Activated CD4-positive, alpha-beta memory T cell treated with anti-CD3 and anti-CD28 coated beads for 36 hours (primary cell): Measurements from ENCODE around the gene BCAS2. TPM values are rescaled to one million over a fixed set of nuclear protein-coding genes. Genes with fewer than 3 reads are reported as not detected.
A peak's percentile ranks its signal among the peaks of the same experiment; 100 is the strongest.

ENCODE experiments used
- CTCF ChIA-PET: fragments of 350-600 bp; sonication (Branson Sonifier 250); formaldehyde crosslinking; loops from one replicate; lab custom pipeline; 2021; ENCODE audit warnings: antibody characterized with exemption, inconsistent platforms; lab: Charles Lee
- POLR2A ChIA-PET: fragments of 350-600 bp; sonication (Branson Sonifier 250); formaldehyde crosslinking; loops from one replicate; lab custom pipeline; 2021; ENCODE audit warnings: antibody characterized with exemption; lab: Charles Lee
- DNase-seq: peaks from one replicate; pipeline ENCODE4 v3.0.0-alpha.2; 2020
- H3K27ac Mint-ChIP-seq: one replicate; pipeline ENCODE4 v1.8.0; 2021; ENCODE audit warnings: mixed read lengths
- H3K27me3 Mint-ChIP-seq: one replicate; pipeline ENCODE4 v1.8.0; 2021; ENCODE audit warnings: mixed read lengths
- H3K36me3 Mint-ChIP-seq: one replicate; pipeline ENCODE4 v1.8.0; 2021; ENCODE audit warnings: mixed read lengths
- H3K4me1 Mint-ChIP-seq: one replicate; pipeline ENCODE4 v1.8.0; 2021; ENCODE audit warnings: low read depth, mixed read lengths
- H3K4me3 Mint-ChIP-seq: one replicate; pipeline ENCODE4 v1.8.0; 2021; ENCODE audit warnings: mild to moderate bottlenecking, mixed read lengths
- H3K9me3 Mint-ChIP-seq: one replicate; pipeline ENCODE4 v1.8.0; 2021; ENCODE audit warnings: mixed read lengths
- intact Hi-C: fragments of 100-400 bp; cut with micrococcal nuclease; formaldehyde crosslinking; loops from one replicate; pipeline ENCODE4 v1.15.1; 2023
- total RNA-seq, 2 experiments: library from RNA; stranded (reverse); gene quantifications; one replicate each; pipeline ENCODE4 v1.2.3, GENCODE V29; 2021

BCAS2 gene
- total RNA-seq: 10 to 100 TPM; 48.5 to 49.0 TPM

- intact Hi-C loops: loop anchor here (1.0 to 10.0 kb wide), 10 partner anchors 70 to 769 kb away; partner anchors contain the start of genes CSDE1, DENND2C, NRAS and RSBN1
- CTCF ChIA-PET: interaction anchor here (0.8 to 2.8 kb wide), 5 partner anchors 21 to 235 kb away, joined by 3 to 10 read pairs (median 5); partner anchors contain the start of gene TRIM33
Observed at GRCh38 chr1:114581335-114582287, at the start of gene BCAS2. Gene BCAS2 (minus strand): TSS chr1:114581615. CDS start chr1:114581591, 24 bp downstream.

GRCh38 chr1:114627107-114627506 lies 45.7 kb upstream of the BCAS2 start:
- intact Hi-C loops: no loop called here
- Mint-ChIP-seq H3K36me3 (peaks cover 5% of the 10 kb centered on the region), H3K27ac (no peak overlapping the region), H3K9me3 (peaks cover 3% of the 10 kb centered on the region), H3K27me3 (peaks cover 12% of the 10 kb centered on the region), H3K4me3 (no peak overlapping the region), H3K4me1 (no peaks in the 10 kb centered on the region)
- DNase-seq: no peak
- ChIA-PET POLR2A (no interaction called here), CTCF (no interaction called here)

More at GRCh38 chr1:114581335-114582287, at the start of gene BCAS2:
- Mint-ChIP-seq H3K27me3 (no peaks in the 10 kb centered on the region), H3K9me3 (no peaks in the 10 kb centered on the region), H3K4me3 (peak within 1 kb of the TSS; percentile 85), H3K4me1 (peaks cover 29% of the 10 kb centered on the region), H3K36me3 (peaks cover 16% of the 10 kb centered on the region), H3K27ac (peak within 1 kb of the TSS; percentile 83)
- peak; percentile 98 for DNase-seq
- POLR2A ChIA-PET: interaction anchor here (0.8 to 1.4 kb wide), 3 partner anchors 14 to 235 kb away, joined by 3 to 8 read pairs (median 3); partner anchors contain the start of gene NRAS

GRCh38 chr1:114623364-114623763 lies 41.9 kb upstream of the BCAS2 start:
- no peaks in the 10 kb centered on the region for H3K9me3 Mint-ChIP-seq
- H3K27ac Mint-ChIP-seq: no peak overlapping the region
- intact Hi-C loops: no loop called here
- no peaks in the 10 kb centered on the region for H3K4me1 Mint-ChIP-seq
- H3K4me3 Mint-ChIP-seq: no peak overlapping the region
- CTCF ChIA-PET: no interaction called here
- peaks cover 6% of the 10 kb centered on the region for H3K27me3 Mint-ChIP-seq
- POLR2A ChIA-PET: no interaction called here
- DNase-seq: no peak
- no peaks in the 10 kb centered on the region for H3K36me3 Mint-ChIP-seq

- ChIA-PET POLR2A (interaction anchor here (0.5 kb wide), 1 partner anchor 614 kb away, joined by 6 read pairs; no protein-coding TSS in a partner anchor), CTCF (no interaction called here)
- H3K4me3 Mint-ChIP-seq: no peak overlapping the region
- no peak for DNase-seq
- no peaks in the 10 kb centered on the region for H3K9me3 Mint-ChIP-seq
- H3K27me3 Mint-ChIP-seq: peaks cover 2% of the 10 kb centered on the region
- no peak overlapping the region for H3K27ac Mint-ChIP-seq
- intact Hi-C loops: no loop called here
- no peaks in the 10 kb centered on the region for H3K4me1 Mint-ChIP-seq
- H3K36me3 Mint-ChIP-seq: no peaks in the 10 kb centered on the region
Observed at GRCh38 chr1:114620419-114620818, 39.0 kb upstream of the BCAS2 start.

- ChIA-PET POLR2A (no interaction called here), CTCF (interaction anchor here (0.7 to 1.0 kb wide), 2 partner anchors 10 to 56 kb away, joined by 3 read pairs; no protein-coding TSS in a partner anchor)
- Mint-ChIP-seq H3K4me3 (no peak overlapping the region), H3K4me1 (no peaks in the 10 kb centered on the region), H3K36me3 (no peaks in the 10 kb centered on the region), H3K27ac (no peak overlapping the region), H3K27me3 (peaks cover 2% of the 10 kb centered on the region), H3K9me3 (no peaks in the 10 kb centered on the region)
- intact Hi-C loops: no loop called here
- DNase-seq: no peak
Observed at GRCh38 chr1:114618606-114619005, 37.2 kb upstream of the BCAS2 start.

GRCh38 chr1:114610546-114611245 lies 29.3 kb upstream of the BCAS2 start:
- DNase-seq: no peak
- H3K4me3 Mint-ChIP-seq: no peak overlapping the region
- POLR2A ChIA-PET: no interaction called here
- intact Hi-C loops: no loop called here
- H3K36me3 Mint-ChIP-seq: no peaks in the 10 kb centered on the region
- H3K9me3 Mint-ChIP-seq: no peaks in the 10 kb centered on the region
- peaks cover 4% of the 10 kb centered on the region for H3K27me3 Mint-ChIP-seq
- CTCF ChIA-PET: no interaction called here
- H3K4me1 Mint-ChIP-seq: no peaks in the 10 kb centered on the region
- no peak overlapping the region for H3K27ac Mint-ChIP-seq

GRCh38 chr1:114609826-114610225 lies 28.4 kb upstream of the BCAS2 start:
- ChIA-PET POLR2A (no interaction called here), CTCF (no interaction called here)
- Mint-ChIP-seq H3K36me3 (no peaks in the 10 kb centered on the region), H3K4me1 (no peaks in the 10 kb centered on the region), H3K9me3 (no peaks in the 10 kb centered on the region), H3K27ac (no peak overlapping the region), H3K27me3 (peaks cover 5% of the 10 kb centered on the region), H3K4me3 (no peak overlapping the region)
- no peak for DNase-seq
- intact Hi-C loops: no loop called here

- intact Hi-C loops: no loop called here
- POLR2A ChIA-PET: no interaction called here
- CTCF ChIA-PET: no interaction called here
- H3K9me3 Mint-ChIP-seq: no peaks in the 10 kb centered on the region
- no peak for DNase-seq
- H3K27ac Mint-ChIP-seq: no peak overlapping the region
- no peaks in the 10 kb centered on the region for H3K4me1 Mint-ChIP-seq
- no peak overlapping the region for H3K4me3 Mint-ChIP-seq
- no peaks in the 10 kb centered on the region for H3K36me3 Mint-ChIP-seq
- H3K27me3 Mint-ChIP-seq: peaks cover 7% of the 10 kb centered on the region
Observed at GRCh38 chr1:114609026-114609425, 27.6 kb upstream of the BCAS2 start.

GRCh38 chr1:114607223-114607622 lies 25.8 kb upstream of the BCAS2 start:
- intact Hi-C loops: no loop called here
- DNase-seq: no peak
- CTCF ChIA-PET: no interaction called here
- no peaks in the 10 kb centered on the region for H3K4me1 Mint-ChIP-seq
- no peak overlapping the region for H3K4me3 Mint-ChIP-seq
- no peaks in the 10 kb centered on the region for H3K36me3 Mint-ChIP-seq
- peaks cover 7% of the 10 kb centered on the region for H3K27me3 Mint-ChIP-seq
- H3K9me3 Mint-ChIP-seq: no peaks in the 10 kb centered on the region
- POLR2A ChIA-PET: no interaction called here
- H3K27ac Mint-ChIP-seq: no peak overlapping the region

- H3K27me3 Mint-ChIP-seq: peaks cover 5% of the 10 kb centered on the region
- H3K4me1 Mint-ChIP-seq: no peaks in the 10 kb centered on the region
- intact Hi-C loops: no loop called here
- ChIA-PET CTCF (no interaction called here), POLR2A (no interaction called here)
- DNase-seq: no peak
- H3K27ac Mint-ChIP-seq: no peak overlapping the region
- no peak overlapping the region for H3K4me3 Mint-ChIP-seq
- peaks cover 2% of the 10 kb centered on the region for H3K36me3 Mint-ChIP-seq
- H3K9me3 Mint-ChIP-seq: no peaks in the 10 kb centered on the region
Observed at GRCh38 chr1:114597949-114598348, 16.5 kb upstream of the BCAS2 start.

GRCh38 chr1:114595602-114596001 lies 14.2 kb upstream of the BCAS2 start:
- H3K9me3 Mint-ChIP-seq: no peaks in the 10 kb centered on the region
- H3K4me3 Mint-ChIP-seq: no peak overlapping the region
- peaks cover 5% of the 10 kb centered on the region for H3K27me3 Mint-ChIP-seq
- H3K27ac Mint-ChIP-seq: no peak overlapping the region
- ChIA-PET POLR2A (no interaction called here), CTCF (no interaction called here)
- DNase-seq: no peak
- no peaks in the 10 kb centered on the region for H3K4me1 Mint-ChIP-seq
- intact Hi-C loops: no loop called here
- peaks cover 2% of the 10 kb centered on the region for H3K36me3 Mint-ChIP-seq

GRCh38 chr1:114594046-114594445 lies 12.6 kb upstream of the BCAS2 start:
- H3K36me3 Mint-ChIP-seq: peaks cover 2% of the 10 kb centered on the region
- CTCF ChIA-PET: no interaction called here
- H3K27ac Mint-ChIP-seq: no peak overlapping the region
- intact Hi-C loops: no loop called here
- peaks cover 6% of the 10 kb centered on the region for H3K27me3 Mint-ChIP-seq
- H3K4me1 Mint-ChIP-seq: no peaks in the 10 kb centered on the region
- POLR2A ChIA-PET: no interaction called here
- no peak overlapping the region for H3K4me3 Mint-ChIP-seq
- H3K9me3 Mint-ChIP-seq: no peaks in the 10 kb centered on the region
- no peak for DNase-seq
